GM18520 (cell line): ENCODE results near the gene MARCHF10.

Experiments used
- ATAC-seq: cut with Tn5 transposase; IDR thresholded peaks from one replicate; pipeline ENCODE4 v1.9.1; 2021; ENCODE audit not compliant: unreplicated experiment

Gene MARCHF10

DNA sequence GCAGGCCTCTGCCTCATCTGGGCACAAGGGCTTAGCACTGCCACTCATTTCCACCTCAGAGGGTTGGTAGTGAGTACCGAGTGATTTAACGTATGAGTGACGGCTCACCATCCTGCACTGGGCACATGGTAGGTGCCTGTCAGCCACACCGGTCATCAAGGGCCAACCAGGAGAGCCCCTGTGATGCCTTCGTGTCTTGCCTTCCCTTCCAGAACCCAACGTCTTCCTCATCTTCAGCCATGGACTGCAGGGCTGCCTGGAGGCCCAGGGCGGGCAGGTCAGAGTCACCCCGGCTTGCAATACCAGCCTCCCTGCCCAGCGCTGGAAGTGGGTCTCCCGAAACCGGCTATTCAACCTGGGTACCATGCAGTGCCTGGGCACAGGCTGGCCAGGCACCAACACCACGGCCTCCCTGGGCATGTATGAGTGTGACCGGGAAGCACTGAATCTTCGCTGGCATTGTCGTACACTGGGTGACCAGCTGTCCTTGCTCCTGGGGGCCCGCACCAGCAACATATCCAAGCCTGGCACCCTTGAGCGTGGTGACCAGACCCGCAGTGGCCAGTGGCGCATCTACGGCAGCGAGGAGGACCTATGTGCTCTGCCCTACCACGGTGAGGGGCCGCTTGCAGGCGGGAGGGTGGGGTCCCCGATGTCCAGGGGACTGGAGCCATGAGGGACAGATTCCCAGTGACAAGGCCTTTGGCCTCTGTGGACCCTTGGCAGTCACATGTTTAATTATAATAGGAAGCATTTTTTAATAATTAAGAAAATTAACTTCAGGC, 143.6 kb downstream of the MARCHF10 start:
- ATAC-seq = no peak

DNA sequence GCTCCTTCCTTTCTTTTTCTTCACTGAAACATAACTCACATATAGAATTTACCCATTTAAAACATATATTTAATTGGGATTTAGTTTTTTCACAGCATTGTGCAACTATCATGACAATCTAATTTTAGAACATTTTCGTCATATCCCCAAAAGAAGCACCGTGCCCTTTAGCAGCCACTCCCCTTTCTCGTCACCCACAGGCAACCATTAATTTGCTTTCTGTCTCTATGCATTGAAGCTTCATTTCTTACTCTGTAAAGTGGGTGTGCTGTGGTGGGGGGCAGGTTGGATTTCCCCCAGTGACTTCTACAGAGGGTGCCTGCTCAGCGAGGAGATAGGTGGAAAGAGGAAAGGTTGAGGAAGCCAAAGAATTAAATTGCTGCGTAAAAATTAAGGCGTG, 144.8 kb downstream of the MARCHF10 start:
- ATAC-seq = no peak

DNA sequence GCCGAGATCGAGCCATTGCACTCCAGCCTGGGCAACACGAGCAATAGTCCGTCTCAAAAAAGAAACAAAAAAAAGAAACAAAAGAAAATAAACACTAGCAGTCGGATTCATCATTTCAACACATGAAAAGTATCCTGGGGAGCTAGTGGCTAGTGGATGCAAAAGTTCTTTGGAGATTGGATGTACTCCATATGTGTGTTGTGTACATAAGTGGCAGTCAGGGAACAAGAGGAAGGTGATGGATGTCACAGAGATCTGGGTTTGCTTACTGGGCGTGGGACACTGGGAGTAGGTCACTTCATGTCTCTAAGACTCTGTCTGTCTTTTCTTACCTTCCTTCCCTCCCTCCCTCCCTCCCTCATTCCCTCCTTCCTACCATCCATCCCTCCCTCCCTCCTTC, 145.3 kb downstream of the MARCHF10 start:
- ATAC-seq = no peak

DNA sequence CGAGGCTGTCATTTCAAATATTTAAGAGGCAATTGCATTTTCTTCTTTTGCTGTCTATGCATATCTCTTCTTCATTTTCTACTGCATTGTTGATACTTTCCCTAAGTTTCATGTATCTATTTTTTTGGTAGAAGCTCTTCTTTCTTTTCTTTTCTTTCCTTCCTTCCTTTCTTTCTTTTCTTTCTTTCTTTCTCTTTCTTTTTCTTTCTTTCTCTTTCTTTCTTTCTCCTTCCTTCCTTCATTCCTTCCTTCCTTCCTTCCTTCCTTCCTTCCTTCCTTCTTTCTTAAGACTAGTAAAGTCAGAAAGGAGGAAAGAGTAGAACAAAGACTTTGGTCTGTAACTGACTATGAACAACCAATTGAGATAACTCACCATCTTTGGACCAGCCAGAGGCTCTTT, 146.8 kb downstream of the MARCHF10 start:
- no peak for ATAC-seq

DNA sequence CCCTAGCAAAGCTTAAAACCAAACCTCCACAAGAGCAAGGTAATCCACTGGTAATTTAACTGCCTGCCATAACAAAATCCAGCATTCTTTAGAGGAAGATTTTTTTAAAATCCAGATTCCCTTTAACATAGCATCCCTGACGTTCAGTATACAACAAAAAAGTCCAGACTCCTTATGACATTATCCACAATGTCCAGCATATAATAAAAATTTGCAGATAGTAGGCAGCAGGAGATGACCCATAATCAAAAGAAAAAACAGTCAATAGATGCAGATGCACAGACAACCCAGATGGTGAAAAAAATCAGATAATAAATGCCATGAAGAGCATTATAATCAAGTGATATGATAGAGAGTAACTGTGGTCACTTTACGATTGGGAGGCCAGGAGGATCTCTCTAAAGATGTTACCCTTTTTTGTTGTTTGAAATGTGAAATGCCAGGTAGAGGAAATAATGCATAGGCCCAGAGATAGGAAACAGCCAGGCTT, 147.4 kb downstream of the MARCHF10 start:
- ATAC-seq = no peak

DNA sequence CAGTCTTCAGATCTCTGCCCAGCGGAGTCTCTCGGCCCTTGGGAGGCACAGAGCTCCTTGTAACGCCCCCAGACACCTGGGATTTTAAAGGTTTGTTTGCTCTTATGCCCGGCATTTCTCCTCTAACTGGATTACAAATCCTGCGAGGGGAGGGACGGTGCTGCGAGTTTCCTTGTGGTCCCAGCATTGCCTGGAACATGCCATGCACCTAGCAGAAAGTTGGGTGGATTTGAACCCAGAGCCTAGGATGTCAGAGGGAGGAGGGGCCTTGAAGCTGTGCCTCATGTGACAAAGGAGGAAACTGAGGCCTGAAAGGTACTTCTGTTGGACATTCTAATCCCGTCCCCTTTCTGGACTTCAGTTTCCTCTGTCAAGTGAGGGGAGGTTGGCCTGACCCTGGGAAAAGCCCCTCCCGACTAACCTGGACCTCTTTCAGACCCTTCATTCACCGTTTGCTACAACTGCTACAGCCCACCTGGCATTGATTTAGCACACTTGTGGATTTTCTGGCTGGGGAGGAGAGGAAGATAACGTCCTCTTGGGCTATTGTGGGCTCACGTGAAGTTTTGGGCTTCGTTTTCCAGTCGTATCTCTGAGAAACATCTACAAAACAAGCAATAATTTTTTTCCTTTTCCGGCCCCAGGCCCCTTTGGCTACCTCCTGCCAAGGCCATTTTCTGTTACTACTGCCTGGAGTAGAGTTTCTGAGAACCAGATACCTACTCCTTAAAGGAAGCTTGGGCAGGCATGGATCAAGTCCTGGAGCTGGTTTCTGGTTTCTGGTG, 149.8 kb downstream of the MARCHF10 start:
- ATAC-seq = no peak

DNA sequence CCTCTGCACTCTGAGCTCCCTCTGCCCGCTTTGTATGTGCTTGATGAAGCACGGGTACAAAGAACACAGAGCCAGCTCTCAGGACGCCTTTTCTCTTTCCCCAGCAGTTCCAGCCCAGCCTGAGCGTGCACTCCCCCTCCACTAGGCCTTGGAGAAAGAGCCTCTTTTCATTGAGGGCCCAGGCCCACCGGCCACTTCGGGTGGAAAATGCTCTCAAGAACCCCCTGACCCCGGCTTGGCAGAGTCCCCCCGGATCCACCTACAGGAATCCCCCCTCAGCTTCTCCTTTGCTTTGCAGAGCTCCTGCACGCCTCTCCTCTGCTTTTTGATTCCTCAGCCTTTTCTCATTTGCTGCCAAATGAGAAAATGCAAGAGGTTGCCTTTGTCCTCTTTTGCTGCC, 150.4 kb downstream of the MARCHF10 start:
- no peak for ATAC-seq

DNA sequence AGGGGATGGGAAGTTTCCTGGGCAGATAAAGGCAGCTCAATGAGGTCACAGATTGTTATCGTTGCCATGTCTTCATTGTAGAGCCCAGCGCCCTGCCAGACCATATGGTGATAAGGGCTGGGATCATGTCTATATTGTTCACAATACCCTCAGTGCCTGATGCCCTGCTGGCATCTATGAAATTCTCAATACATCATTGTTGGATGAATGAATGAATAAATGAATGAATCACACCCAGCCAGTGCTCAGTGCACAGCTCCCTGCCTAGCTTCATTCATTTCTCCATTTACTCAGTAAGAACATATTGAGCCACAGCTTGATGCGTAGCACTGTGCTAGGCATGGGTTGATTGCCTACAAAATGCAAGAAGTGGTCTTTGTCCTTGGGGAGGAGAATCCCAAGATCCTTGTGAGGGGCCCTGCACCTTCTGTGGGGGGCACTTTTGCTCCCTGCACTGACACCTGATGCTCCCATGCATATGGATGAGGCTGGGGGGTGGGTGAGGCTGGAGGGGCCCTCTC, 150.9 kb downstream of the MARCHF10 start:
- ATAC-seq = no peak

DNA sequence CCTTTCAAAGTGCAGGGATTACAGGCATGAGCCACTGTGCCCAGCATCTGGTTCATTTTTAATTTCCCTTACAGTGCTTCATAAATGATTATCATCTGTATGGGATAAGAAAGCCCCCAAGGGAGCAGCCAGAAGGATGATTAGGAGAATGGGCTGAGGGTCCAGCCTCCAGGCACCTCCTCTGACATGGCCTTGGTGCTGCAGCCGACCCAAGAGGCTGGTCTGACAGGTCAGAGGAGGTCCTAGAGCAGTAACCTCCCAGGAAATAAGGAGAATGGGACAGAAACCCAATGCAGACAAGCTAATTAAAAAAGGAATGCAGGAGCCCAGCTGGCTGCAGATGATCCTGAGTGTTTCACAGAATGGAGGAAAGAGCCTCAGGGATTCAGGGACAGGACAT, 151.7 kb downstream of the MARCHF10 start:
- ATAC-seq = no peak

DNA sequence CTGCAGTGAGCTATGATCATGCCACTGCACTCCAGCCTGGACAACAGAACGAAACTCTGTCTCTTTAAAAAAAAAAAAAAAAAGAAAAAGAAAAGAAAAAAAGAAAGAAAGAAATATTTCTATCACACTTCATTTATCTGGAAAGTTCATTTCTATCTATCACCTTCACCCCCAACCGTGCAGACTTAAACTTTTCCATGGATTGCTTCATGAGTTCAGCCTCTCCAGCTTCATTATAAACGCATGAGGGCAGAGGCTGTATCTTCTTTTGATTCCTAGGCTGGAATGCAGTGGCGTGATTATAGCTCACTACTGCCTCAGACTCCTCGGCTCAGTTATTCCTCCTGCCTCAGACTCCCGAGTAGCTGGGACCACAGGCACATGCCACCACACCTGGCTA, 152.5 kb downstream of the MARCHF10 start:
- no peak for ATAC-seq

DNA sequence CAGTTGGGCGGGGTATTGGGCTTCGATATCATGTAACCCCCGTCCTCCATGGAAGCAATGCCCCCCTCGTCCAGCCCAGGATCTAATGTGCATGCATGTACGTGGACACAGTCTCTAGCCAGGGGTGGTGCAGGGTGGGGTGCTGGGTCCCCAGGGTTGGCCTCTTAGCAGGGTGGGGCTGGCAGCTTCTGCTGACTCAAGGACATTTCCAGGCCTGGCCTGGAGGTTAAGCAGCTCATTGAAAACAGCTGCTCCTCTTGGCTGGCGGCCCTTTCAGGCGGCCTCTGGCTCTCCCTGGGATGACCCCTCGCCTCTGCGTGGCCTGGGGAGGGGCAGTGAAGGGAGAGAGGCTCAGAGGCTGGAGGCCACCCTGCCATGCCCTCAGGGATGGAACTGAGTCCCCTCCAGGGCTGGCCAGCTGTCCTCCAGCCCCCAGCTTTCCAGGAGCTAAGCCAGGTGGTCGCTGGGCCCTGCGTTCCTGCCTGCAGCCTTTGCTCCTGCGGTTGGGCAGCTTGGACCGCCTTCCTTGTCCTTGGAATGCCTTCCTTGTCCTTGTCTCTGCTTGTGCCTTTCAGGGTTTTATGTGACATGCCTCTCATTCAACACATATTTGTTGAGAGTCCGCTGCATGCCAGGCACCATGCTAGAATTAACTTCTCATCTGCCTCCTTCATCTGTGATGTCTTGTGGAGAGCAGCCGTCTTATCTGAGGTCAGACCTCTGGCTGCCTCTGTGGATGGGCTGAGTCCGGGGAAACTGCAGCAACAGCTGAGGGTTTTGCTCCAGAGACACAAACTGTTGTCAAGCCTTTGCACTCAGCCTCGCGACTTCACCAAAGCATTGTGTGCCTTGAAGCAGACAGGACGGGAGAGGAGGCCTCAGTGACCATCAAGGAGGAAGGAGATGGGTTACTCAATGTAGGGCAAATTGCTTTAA, 154.0 kb downstream of the MARCHF10 start:
- no peak for ATAC-seq

DNA sequence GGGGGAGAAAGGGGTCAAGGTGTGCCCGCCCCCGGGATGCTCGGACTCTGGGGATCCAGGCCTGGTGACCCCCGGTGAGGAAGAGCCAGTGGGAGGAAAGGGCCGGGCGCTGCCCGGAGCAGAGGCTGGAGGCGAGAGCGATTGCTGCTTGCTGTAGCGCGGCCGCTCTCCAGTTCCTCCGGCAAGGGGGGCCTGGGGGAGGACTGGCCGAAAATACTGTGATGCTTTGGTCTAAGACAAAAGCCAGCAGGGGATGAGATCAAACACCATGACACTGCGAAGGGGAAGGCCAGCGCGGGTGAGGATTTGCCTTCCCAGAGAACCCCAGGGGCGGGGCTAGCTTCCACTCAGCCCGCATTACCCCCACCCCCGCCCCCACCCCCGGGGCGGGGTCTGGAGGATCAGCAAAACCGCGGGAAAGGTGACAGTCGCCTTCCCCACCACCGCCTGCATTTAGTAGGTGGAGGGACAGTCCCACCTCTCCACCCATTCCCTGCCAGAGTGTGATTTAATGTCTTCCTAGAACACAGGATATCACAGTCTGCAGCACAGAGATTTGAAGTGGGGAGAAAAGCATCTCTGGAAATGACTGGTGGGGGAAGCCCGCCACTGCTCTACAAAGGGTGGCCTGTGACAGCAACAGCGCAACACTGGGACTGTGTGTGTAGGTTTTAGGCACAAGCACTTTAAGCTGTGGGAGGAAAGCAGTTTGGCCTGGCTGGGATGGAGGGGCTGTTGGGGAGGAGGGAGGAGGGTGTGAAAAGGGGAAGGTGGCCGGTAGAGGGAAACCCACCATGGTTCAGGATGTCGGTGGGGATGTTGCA, 154.9 kb downstream of the MARCHF10 start:
- ATAC-seq = peak; percentile 92

DNA sequence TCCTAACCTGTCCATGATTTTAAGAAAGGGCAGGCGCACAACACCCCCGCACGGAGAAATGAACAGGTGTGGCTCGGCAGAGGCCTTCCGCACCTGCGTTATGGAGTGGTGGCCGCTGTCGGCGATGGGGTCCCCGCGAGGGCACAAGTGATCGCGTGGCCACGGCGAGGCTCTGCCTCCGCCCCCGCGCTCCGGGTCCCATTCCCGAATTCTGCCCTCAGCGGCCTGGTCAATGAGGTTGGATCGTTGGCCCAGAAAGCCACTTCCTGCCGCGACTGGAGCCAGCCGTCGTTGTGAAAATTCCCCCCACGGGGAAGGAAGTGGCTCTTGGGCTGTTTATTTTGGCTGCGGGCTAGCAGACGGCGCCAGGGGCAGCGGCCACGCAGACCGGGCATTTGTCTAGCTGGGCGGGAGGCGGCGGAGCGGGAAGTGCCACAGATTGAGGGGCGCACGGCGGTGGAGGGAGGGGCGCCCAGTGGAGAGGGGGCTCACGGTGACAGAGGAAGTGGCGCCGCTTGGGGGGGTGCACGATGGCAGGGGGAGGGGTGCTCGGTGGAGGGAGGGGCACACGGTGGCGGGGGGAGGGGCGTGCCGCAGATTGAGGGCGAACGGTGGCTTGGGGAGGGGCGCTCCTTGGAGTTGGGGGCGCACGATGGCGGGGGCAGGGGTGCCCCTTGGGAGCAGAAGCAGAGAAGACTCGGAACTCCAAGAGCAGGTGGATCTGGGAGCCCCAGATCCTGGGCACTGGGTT, 155.7 kb downstream of the MARCHF10 start:
- no peak for ATAC-seq
